Gastroesophageal sphincter (tissue), 3 donors: Measurements from ENCODE around the gene UBE4A.

Source experiments
- POLR2A ChIP-seq, 2 donors: fragments of 450-650 bp; IDR thresholded peaks; one replicate each; pipeline ENCODE4 v1.6.1; 2017; ENCODE audit warnings: antibody characterized with exemption in 2 of 2, mild to moderate bottlenecking in 2 of 2, moderate library complexity in 1 of 2
- POLR2AphosphoS5 ChIP-seq: sonication (generic); formaldehyde crosslinking; IDR thresholded peaks from one replicate; pipeline ENCODE4 v1.6.1; 2017; ENCODE audit warnings: antibody characterized with exemption
- TF ChIP-seq, protein P1 (sequence below), 4 experiments: fragments of 200-600 bp in 2 of 4; fragments of 450-650 bp in 2 of 4; sonication (generic) in 1 of 4; IDR thresholded peaks; one replicate each; pipeline ENCODE4 v1.5.1; 2017 to 2019; ENCODE audit warnings: antibody characterized with exemption in 4 of 4, mild to moderate bottlenecking in 2 of 4, moderate library complexity in 2 of 4

DNA sequence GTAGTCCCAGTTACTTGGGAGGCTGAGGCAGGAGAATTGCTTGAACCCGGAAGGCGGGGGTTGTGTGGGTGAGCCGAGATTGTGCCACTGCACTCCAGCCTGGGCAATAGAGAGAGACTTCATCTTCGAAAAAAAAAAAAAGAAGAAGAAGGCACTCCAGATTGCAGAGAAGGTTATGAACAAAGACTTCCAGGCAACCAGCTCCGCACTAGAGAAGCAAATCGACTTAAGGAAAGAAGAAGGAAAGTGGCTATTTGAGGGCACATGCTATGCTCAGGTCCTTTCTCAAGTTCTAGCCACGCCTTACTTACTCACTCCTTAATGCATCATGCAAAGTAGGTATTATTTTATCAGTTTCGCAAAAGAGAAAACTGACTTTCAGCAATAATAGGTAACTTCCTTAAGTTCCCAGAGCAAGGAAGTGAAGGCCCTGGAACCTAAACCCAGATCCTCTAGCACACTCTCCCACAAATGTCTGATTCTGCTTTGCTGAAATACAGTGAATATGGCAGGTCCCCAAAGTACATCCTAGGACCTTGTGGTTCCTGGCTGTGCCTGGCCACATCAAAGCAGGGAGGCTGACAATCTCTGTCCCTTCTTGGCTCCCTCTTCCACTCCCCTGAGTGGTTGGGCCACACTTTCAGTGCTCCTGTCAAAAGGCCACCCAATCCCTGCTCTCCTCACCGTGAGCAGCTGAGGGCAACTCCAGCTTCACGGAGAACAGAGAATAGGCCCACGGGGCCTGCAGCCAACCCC, 40.6 kb upstream of the UBE4A start:
- TF ChIP-seq, protein P1, sequence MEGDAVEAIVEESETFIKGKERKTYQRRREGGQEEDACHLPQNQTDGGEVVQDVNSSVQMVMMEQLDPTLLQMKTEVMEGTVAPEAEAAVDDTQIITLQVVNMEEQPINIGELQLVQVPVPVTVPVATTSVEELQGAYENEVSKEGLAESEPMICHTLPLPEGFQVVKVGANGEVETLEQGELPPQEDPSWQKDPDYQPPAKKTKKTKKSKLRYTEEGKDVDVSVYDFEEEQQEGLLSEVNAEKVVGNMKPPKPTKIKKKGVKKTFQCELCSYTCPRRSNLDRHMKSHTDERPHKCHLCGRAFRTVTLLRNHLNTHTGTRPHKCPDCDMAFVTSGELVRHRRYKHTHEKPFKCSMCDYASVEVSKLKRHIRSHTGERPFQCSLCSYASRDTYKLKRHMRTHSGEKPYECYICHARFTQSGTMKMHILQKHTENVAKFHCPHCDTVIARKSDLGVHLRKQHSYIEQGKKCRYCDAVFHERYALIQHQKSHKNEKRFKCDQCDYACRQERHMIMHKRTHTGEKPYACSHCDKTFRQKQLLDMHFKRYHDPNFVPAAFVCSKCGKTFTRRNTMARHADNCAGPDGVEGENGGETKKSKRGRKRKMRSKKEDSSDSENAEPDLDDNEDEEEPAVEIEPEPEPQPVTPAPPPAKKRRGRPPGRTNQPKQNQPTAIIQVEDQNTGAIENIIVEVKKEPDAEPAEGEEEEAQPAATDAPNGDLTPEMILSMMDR (IDR thresholded peaks at IDR 0.05): no peak
- TF ChIP-seq POLR2A (IDR thresholded peaks at IDR 0.05): no peak
- no peak for TF ChIP-seq POLR2AphosphoS5
